ENCODE measurements around the gene TFDP2.
"Not testable (repeated sequence)": the region's sequence is repeated elsewhere in the genome, so short reads cannot be mapped to it uniquely, and the experiment has no call there.

TFDP2 gene, protein sequence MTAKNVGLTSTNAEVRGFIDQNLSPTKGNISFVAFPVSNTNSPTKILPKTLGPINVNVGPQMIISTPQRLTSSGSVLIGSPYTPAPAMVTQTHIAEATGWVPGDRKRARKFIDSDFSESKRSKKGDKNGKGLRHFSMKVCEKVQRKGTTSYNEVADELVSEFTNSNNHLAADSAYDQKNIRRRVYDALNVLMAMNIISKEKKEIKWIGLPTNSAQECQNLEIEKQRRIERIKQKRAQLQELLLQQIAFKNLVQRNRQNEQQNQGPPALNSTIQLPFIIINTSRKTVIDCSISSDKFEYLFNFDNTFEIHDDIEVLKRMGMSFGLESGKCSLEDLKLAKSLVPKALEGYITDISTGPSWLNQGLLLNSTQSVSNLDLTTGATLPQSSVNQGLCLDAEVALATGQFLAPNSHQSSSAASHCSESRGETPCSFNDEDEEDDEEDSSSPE

DNA sequence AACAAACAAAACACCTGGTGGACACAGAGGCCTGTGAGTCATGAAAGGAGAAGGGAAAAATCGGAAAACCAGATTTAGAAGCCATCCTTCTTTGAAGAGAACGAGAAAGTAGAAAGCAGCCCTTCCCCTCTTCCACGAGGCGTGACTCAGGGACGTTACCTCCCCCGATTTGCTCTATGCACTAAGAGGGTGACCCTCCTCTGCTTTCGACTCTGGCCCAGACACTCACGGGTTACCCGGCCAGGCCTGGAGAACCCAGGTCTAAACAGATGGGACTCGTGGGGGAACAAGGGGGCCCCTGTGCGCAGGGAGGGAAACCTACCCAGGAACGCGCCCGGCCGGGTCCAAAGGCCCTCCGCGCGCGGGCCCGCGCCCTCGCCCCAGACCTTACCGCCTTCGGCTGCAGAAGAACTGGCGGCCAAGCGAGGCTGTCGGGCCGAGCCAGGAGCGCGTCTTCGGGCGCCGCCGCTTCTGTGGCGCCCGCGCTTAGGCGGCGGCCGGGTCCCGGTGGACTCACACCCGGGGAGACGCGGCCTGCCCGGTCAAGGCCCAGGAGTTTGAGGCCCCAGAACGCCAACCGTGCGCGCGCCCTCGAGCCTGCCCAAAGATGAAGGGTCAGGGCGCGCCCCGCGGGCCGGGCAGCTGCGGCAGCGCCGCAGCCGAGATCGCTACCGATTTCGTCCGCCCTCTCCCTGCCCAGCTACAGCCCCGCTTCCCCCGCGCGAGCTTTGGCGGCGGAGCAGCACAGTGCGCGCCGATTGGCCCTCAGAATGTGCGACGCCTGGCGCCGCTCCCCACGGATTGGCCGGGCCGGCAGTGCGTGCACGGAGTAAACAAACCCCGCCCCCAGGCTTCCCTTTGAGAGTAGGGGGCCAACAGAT, at the start of gene TFDP2:
Gene TFDP2 (minus strand): TSS at position 753 of the 881 bp plus-strand sequence. CDS start 47,795 bp downstream, outside the sequence.
- peak; percentile 82 for DNase-seq

DNA sequence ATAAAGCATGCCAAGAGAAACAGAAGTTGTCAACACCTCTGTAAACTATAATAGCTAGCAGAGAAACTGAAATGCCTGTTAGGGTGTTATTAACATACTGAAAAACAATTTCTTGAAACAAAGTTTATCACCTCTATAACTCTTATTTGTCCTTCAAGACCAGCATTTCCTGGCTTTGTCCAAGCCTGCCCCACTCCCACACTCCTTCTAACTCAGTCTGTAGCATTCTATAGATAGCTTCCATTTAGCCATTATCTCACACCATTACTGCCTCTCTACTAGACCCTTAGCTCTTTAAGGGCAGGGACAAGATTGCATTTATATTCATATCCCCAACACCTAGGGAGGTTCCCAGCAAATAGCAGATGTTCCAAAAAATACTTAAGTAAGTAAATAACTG, 39.5 kb upstream of the TFDP2 start:
- DNase-seq = no peak

DNA sequence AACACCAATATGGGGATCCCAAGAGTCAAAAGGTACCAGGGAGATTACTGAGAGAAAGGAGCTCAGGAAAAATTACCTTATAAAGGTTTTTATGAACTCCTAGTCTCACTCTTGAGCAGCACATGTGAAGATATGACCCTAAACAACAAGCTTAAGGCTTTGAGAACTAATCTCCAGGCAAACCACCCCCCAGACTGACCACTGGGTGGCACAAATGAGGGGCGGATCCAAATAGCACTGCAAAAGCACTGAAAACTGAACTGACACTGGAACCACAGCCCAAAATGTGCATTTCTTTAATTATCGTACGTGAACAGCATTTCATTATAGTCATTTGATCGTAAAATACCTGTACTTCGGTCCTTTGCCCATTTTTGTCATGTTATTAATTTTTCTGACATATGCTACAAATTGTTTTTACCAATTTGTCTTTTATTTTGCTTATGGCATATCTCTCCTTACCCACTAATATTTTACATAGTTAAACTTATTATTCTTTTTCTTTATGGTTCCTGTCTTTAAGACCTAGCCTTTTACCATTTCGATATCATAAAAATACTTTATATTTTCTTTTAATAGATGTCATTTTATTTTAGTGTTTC, 31.5 kb upstream of the TFDP2 start:
- DNase-seq = peak; percentile 2

DNA sequence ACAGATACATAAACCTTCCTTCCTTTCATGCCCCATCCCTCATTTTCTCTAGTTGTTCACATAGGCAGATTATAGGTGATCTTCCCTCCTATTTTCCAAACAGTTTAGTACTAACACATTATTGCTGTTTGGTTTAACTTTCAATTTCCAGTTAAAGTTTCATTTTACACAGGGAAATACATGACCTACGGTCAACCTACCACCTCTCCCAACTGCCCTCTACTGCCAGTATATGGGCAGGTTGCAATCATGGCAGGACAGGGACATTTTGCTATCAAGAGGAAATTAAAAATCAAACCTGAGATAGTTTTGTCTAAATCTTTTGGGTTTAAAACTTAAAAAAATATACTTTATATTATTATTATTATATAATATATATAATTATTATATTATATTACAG, 26.1 kb upstream of the TFDP2 start:
- no peak for DNase-seq

DNA sequence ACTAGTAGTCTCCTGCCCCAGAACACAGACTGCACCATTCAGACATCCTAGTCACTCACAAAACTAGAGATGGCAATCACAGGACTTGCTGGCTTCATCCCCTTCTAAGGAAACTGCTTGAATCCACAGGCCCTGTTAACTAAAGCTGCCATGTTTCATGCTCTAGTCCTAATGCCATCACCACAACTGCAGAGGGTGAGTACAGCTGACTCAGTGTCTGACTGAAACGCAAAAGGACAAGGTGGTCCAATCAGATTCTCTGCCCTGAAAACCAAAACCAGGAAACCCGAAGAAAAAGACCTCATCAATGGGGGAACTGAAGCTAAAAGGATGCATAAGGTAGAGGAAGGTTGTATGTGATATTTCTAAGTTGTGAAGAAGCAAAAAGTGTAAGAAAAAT, 25.2 kb upstream of the TFDP2 start:
- DNase-seq = no peak

DNA sequence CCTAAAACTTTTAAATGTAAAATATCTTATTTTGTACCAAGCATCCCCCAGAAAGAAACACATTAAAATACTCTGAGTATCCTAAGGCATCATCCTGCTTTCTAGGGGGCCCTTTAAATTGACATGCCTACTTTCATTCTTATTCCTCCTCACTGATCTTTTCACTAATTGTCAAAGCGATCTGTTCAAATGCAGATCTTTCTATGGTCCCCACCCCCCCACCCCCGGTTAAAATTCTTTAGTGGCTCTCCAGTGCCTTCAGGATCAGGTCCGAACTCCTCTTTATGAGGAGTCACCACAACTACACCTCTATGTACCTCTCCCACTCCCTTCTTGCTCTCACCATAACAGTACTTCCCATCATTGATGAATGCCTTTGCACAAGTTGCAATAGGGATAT, 19.2 kb upstream of the TFDP2 start:
- no peak for DNase-seq

DNA sequence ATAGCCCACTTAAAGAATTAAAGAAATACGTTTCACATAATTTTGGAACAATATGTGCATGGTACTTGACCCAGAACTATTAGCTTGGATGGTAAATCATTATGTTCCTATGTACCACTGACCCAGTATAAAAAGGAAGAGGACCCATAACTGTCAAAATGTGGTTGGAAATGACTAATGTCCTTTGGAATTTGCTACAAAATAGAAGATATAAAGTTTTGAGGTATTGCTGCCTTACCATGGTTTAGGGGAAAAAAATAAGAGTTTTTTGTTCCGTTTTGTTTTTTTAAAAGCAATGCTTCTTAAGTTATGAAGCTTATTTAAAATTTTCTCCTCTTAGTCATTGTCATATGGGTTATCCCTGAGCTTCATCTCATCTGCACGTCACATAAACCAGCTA, 15.8 kb upstream of the TFDP2 start:
- DNase-seq = no peak

DNA sequence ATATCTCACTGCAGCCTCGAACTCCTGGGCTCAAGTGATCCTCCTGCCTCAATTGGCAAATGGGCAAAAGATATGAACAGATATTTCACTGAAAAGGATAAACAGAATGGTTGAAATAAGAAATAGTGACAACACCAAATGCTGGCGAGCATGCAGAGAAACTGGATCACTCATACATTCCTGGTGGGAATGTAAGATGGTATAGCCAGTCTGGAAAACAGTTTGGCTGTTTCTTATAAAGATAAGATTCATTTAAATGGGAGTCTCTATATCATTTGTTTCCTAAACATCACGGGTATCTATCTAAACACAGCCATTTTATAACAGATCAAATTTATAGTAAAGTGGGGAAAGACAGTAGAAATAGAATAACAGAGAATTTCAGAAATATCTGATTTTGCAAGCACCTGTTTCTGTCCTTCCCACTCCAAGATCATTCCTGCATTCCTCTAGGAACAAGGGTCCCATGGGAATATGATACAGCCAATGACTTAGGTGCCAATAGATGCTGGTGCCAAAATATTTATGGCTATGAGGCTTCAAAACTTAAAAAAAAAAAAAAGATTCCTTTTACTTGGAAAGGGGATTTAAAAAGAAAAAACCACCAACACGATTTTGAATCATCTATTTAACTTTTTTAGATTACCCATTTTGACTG, 9.9 kb upstream of the TFDP2 start:
- no peak for DNase-seq

DNA sequence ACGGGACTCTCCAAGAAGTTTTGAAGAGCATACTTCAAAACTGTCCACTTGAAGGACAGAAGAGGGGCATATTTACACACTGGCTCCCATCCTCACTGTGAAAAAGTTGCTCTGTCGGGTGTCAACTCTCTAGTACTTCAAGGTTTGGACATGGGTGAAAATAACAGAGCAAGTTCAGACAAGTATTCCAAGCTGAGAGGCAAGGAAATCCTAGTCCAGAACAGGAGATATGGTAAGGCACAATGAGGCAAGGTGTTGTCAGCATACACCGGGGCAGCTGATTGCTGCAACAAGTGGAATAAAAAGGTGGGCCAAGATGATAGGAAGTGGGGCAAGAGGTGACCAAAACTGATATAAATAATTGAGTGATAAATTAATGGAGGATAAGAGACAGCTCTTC, 4.8 kb upstream of the TFDP2 start:
- no peak for DNase-seq

DNA sequence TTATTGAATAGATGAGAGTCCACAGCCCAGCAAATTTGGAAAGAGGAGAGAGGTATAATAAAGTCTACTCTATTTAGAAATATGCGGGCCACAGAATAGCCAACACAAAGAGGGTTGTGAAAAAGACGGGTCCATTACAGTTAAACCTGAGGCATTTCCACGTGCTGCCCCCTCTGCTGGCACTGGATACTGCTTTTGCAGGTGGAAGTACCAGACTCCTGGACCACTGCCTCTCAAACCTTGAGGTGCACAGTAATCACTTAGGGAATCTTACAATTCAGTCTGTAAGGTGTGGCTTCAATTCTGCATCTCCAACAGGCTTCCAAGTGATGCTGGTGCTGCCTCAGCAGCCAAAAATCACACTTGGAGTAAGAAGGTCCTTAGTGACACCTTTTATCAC, 3.0 kb upstream of the TFDP2 start:
- no peak for DNase-seq

DNA sequence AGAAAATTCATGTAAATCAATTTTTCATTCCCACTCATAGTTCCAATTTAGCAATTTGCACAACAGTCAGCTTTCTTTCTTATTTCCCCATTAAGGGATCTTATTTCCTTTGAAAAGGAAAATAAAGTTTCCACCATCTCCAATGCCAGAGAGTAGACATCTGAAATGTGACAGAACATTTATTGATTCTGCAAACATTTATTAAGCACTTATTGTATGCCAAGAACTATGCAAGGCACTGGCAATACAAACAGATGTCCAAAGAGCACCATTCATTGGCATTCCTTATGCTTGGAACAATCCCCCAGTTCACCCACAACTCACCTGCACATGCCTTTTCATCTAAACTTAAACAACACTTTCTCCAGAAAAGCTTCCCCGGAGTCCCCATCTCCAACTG, 2.5 kb upstream of the TFDP2 start:
- no peak for DNase-seq

DNA sequence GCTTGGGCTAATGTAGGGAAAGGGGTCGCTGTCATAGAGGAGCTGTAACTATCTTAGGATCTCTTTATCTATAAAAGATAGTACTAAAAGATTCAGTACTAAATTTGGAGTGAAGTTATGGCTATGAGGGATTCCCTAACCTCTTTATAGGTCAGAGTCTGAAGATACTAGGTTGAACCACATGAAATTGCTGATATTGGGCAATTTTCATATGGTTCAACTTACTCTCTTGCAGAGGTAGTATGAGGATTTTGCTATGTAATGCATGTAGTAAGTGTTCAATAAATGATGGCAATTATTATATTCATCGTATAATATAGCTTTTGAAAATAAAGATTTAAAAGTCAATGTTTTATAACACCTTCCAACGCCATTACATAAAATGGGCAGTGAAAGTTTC, 1.9 kb upstream of the TFDP2 start:
- no peak for DNase-seq

DNA sequence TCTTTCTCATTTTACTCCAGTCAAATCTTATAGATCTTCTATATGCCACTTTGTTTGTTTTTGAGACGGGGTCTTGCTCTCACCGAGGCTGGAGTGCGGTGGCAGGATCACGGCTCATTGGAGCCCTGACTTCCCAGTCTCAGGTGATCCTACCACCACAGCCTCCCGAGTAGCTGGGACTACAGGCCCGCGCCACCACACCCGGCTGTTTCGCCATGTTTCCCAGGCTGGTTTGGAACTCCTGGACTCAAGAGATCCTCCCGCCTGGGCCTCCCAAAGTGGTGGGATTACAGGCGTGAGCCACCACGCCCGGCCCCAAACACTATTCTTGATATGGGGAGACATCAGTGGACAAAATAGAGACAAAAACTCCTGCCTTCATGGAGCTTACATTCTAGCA, 927 bp upstream of the TFDP2 start:
- no peak for DNase-seq

DNA sequence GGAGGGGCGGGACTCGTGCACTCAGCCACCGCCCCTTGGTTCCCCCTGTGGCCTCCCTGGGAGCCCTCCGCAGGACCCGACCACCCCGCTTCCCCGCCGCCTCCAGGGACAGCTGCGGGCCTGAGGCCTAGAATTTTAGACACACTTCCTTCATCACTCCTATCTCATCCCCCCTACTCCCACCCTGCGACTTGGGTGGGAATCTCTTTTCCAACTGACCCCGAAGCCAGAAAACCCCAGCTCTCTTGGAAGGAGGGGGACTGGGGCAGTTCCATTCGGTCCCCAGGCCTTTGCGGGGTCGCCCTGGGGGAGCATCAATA, 289 bp upstream of the TFDP2 start:
- no peak for DNase-seq

DNA sequence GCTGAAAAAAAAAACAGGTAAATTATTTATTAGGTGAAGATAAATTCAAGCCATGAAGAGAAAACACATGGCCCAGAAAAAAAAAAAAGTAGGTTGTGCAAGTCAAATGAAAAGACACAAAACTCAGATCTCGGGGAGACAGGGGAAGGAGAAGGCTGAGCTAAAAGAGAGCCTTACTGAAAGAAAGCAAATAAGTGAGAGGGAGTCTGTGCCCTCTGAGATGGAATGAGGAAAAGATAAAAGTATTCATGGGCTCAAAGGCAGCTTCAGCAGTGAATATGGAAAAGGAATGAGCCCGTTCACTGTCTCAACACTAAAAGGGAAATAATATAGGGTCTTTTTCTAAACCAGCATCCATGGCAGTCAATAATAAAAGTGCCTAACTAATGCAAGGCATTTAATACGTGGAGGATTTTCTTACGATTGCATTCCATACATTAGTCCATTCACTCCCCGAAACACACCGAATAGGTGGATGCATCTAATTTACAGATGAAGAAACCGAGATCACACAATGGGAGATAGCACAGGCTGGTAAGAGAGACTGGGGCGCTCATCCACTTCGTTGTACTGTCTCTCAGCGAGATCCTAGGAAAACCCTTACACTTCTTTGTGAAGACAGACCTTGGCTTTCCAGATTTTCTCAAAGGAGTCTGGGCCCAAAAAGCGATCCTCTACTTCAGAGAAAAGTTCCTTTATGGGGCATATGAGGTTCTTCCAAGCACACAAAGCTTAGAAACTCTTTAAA, 1.1 kb downstream of the TFDP2 start:
- DNase-seq = no peak

DNA sequence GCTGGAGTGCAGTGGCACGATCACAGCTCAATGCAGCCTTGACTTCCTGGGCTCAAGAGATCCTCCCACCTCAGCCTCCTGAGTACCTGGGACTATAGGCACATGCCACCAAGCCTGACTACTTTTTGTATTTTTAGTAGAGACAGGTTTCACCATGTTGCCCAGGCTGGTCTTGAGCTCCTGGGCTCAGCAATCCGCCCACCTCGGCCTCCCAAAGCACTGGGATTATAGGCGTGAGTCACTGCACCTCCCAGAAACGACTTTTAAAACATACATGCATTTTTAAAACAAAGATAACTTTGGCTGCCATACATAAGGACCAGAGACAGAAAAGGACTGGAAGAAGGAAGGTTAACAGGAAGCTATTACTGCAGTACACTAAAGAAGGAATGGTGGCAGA, 4.8 kb downstream of the TFDP2 start:
- not testable (repeated sequence) for DNase-seq

DNA sequence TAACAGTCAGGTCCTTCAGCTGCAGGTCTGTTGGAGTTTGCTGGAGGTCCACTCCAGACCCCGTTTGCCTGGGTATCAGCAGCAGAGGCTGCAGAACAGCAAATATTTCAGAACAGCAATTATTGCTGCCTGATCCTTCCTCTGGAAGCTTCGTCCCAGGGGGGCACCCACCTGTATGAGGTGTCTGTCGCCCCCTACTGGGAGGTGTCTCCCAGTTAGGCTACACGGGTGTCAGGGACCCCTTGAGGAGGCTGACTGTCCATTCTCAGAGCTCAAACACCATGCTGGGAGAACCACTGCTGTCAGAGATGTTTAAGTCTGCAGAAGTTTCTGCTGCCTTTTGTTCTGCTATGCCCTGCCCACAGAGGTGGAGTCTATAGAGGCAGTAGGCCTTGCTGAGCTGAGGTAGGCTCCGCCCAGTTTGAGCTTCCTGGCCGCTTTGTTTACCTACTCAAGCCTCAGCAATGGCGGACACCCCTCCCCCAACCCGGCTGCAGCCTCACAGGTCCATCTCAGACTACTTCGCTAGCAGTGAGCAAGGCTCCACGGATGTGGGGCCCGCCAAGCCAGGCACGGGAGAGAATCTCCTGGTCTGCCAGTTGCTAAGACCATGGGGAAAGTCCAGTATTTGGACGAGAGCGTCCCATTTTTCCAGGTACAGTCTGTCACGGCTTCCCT, 8.6 kb downstream of the TFDP2 start:
- not testable (repeated sequence) for DNase-seq

DNA sequence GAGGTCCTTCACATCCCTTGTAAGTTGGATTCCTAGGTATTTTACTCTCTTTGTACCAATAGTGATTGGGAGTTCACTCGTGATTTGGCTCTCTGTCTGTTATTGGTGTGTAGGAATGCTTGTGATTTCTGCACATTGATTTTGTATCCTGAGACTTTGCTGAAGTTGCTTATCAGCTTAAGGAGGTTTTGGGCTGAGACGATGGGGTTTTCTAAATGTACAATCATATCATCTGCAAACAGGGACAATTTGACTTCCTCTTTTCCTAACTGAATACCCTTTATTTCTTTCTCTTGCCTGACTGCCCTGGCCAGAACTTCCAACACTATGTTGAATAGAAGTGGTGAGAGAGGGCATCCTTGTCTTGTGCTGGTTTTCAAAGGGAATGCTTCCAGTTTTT, 12.3 kb downstream of the TFDP2 start:
- DNase-seq = not testable (repeated sequence)

DNA sequence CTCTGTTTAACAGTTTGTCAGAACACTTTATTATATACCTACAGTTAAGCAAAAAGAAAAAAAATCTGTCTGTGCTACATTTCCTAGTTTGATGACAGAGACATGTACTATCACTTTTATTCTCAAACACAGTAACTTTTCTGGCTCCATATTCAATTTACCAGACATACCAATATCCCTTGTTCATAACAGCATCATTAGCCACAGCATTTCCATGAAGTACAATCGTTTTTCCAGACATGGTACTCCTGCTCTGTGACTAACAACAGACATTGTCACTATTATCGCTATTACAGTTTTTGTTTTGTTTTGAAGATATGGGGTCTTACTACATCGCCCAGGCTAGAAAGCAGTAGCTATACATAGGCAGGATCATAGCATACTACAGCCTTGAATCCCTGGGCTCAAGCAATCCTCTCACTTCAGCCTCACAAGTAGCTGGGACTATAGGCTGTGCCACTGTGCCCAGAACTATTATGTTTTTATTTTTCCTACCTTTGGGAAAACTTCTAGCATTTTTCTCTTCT, 14.5 kb downstream of the TFDP2 start:
- DNase-seq = no peak

DNA sequence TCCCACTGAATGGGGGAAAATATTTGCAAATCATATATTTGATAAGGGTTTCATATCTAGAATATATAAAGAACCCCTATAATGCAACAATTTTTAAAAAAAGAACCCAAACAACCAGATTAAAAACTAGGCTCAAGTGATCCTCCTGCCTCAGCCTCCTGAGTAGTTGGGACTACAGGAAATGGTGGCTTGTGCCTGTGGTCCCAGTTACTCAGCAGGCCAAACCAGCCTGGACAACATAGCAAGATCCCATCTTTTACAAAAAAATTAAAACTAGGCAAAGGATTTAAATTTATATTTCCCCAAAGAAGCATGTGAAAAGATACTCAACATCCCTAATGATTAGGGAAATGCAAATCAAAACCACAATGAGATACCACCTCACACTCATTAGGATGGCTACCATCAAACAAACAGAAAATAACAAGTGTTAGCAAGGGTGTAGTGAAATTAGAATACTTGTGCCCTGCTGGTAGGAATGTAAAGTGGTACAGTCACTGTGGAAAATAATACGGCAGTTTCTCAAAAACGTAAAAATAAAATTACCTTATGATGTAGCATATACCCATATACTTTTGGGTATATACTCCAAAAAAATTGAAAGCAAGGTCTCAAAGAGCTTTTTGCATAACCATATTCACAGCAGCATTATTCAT, 19.7 kb downstream of the TFDP2 start:
- DNase-seq = no peak

Measured in CD4-positive, alpha-beta T cell treated with Interferon gamma for 1 hour (primary cell).